Uterus (tissue), 2 donors: ENCODE results near the gene GOLIM4.

Source experiments
- POLR2A ChIP-seq, 2 donors: fragments of 450-650 bp; IDR thresholded peaks; one replicate each; pipeline ENCODE4 v1.6.1; 2016; ENCODE audit warnings: antibody characterized with exemption in 2 of 2, mild to moderate bottlenecking in 1 of 2, moderate library complexity in 1 of 2
- TF ChIP-seq, protein P1 (sequence below), 4 experiments: fragments of 200-600 bp in 2 of 4; fragments of 450-650 bp in 2 of 4; sonication (generic) in 2 of 4; IDR thresholded peaks; one replicate each; pipeline ENCODE4 v1.5.1; 2016 to 2019; ENCODE audit warnings: antibody characterized with exemption in 4 of 4, mild to moderate bottlenecking in 2 of 4, moderate library complexity in 1 of 4

DNA sequence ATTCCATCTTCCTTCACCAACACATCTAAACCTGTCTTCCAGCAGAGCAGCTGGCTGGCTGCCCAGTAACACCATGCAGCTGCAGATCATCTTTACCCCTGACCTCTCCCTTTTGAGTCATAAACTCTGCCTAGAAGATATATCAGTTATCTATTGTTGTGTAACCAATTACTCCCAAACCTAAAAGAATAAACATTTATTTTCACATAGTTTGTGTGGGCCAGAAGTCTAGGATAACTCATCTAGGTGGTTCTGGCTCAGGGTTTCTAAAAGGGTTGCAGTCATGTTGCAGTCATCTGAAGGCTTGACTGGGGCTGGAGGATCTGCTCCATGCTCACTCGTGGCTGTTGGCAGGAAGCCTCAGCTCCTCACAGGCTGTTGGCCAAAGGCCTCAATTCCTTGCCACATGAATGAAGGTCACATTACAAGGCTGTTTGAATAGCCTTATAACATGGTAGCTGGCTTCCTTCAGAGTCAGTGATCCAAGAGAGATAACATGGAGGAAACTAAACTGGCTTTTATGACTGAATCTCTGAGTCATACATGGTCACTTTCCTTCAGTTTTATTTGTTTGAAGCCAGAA is 92.8 kb downstream of the GOLIM4 start:
- TF ChIP-seq, protein P1, sequence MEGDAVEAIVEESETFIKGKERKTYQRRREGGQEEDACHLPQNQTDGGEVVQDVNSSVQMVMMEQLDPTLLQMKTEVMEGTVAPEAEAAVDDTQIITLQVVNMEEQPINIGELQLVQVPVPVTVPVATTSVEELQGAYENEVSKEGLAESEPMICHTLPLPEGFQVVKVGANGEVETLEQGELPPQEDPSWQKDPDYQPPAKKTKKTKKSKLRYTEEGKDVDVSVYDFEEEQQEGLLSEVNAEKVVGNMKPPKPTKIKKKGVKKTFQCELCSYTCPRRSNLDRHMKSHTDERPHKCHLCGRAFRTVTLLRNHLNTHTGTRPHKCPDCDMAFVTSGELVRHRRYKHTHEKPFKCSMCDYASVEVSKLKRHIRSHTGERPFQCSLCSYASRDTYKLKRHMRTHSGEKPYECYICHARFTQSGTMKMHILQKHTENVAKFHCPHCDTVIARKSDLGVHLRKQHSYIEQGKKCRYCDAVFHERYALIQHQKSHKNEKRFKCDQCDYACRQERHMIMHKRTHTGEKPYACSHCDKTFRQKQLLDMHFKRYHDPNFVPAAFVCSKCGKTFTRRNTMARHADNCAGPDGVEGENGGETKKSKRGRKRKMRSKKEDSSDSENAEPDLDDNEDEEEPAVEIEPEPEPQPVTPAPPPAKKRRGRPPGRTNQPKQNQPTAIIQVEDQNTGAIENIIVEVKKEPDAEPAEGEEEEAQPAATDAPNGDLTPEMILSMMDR (IDR thresholded peaks at IDR 0.05) = no peak
- TF ChIP-seq POLR2A (IDR thresholded peaks at IDR 0.05) = no peak
